Measurements from ENCODE around the gene MPV17. TPM values are rescaled to one million over a fixed set of nuclear protein-coding genes. Genes with fewer than 3 reads are reported as not detected.
"Not testable (repeated sequence)": the region's sequence is repeated elsewhere in the genome, so short reads cannot be mapped to it uniquely, and the experiment has no call there.

MPV17 gene
- polyA plus RNA-seq, 4 donors = 27.3 to 103 (median 55.6) TPM

DNA sequence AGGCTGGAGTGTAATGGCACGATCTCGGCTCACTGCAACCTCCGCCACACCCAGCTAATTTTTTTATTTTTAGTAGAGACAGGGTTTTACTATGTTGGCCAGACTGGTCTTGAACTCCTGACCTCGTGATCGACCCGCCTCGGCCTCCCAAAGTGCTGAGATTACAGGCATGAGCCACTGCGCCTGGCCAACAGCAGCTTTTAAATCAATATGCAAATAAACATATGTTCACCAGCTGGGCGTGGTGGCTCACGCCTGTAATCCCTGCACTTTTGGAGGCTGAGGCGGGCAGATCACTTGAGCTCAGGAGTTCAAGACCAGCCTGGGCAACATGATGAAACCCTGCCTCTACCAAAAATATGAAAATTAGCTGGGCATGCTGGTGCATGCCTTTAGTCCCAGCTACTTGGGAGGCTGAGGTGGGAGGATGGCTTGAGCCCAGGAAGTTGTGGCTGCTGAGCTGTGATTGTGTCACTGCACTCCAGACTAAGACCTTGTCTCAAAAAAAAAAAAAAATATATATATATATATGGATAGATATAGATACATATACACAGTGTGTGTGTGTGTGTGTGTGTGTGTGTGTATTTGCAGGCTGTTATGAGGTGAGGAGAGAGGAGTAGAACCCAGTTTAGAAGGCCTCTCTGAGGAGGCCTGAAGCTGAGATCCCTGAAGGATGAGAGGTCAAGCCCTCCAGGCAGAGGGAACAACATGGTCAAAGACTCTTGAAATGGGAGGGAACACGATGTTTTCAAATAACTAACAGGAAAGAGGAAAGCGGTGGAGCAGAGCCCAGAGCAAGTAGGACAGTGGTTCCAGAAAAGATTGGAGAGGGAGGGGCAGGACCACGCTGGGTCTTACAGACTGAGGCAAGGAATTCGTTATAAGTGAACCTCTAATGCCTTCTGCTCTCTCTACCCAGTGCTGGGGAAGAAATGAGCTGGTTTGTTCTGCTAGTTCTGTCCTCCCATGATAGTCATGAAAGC, 50.1 kb downstream of the MPV17 start:
- WGBS, 3 donors = 40 to 62% (median 45%) methylated on average over 15 of the region's 15 CpGs
- not testable (repeated sequence) for H3K4me3 ChIP-seq (ENCODE audit: low read depth in 1 of 3, low read length in 3 of 3); H3K4me1 ChIP-seq (ENCODE audit: control insufficient read depth in 3 of 3, insufficient read depth in 2 of 3, low read depth in 1 of 3, low read length in 2 of 3); H3K27ac ChIP-seq (ENCODE audit: low read depth in 1 of 3, low read length in 2 of 3); FAIRE-seq; DNase-seq; H3K9me3 ChIP-seq (ENCODE audit: control insufficient read depth in 2 of 2, insufficient read depth in 1 of 2, low read depth in 1 of 2, low read length in 1 of 2); H3K36me3 ChIP-seq (ENCODE audit: control insufficient read depth in 3 of 3, insufficient read depth in 2 of 3, low read depth in 1 of 3, low read length in 3 of 3)
- H3K27me3 ChIP-seq (ENCODE audit: control insufficient read depth in 3 of 3, insufficient read depth in 3 of 3, low read length in 3 of 3) = peaks cover 0 to 53% (median 0%) of the 10 kb centered on the region in 3 donors

DNA sequence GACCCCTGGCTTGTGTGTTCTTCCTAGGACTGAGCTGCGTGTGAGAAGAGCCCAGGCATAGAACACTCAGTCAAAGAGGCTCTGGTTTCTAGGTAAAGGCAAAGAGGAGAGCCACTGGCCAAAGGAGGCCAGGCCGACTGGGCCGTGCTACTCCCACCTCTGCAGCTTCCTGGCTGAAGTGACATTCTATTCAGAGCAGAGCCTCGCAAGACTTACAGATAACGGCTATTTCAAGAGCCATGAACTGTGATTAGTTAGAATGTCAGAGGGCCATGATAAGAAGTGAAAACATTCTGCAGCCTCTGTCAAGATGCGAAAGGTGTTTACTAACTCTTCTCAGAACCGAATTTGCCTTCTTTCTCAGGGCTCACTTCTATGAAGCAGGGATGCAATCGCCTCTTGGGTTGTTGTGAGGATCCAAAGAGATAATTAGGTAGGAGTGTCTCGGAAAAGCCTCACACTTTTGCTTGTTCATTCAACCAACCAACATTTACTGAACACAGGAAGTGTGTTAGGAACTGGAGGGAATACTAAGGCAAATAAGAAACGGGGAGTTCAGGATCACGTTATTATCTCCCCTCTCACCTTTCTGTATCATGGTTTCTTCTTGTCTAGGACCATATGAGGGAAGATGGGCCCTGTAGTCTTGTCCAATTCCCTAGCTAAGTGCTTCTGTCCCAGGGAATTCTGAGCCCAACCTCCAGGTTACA, 51.1 kb downstream of the MPV17 start:
- FAIRE-seq (no peak), DNase-seq (no peak)
- Histone ChIP-seq H3K36me3 (ENCODE audit: control insufficient read depth in 3 of 3, insufficient read depth in 2 of 3, low read depth in 1 of 3, low read length in 3 of 3) (no peaks in the 10 kb centered on the region), H3K4me3 (ENCODE audit: low read depth in 1 of 3, low read length in 3 of 3) (no peak overlapping the region), H3K9me3 (ENCODE audit: control insufficient read depth in 2 of 2, insufficient read depth in 1 of 2, low read depth in 1 of 2, low read length in 1 of 2) (no peaks in the 10 kb centered on the region), H3K4me1 (ENCODE audit: control insufficient read depth in 3 of 3, insufficient read depth in 2 of 3, low read depth in 1 of 3, low read length in 2 of 3) (no peaks in the 10 kb centered on the region), H3K27me3 (ENCODE audit: control insufficient read depth in 3 of 3, insufficient read depth in 3 of 3, low read length in 3 of 3) (peaks cover 0 to 55% (median 0%) of the 10 kb centered on the region in 3 donors), H3K27ac (ENCODE audit: low read depth in 1 of 3, low read length in 2 of 3) (no peak overlapping the region)
- WGBS, 3 donors = 40 to 52% (median 51%) methylated on average over 11 of the region's 11 CpGs

- FAIRE-seq (no peak), DNase-seq (no peak)
- Histone ChIP-seq H3K27ac (ENCODE audit: low read depth in 1 of 3, low read length in 2 of 3) (no peak overlapping the region), H3K4me1 (ENCODE audit: control insufficient read depth in 3 of 3, insufficient read depth in 2 of 3, low read depth in 1 of 3, low read length in 2 of 3) (no peaks in the 10 kb centered on the region), H3K4me3 (ENCODE audit: low read depth in 1 of 3, low read length in 3 of 3) (no peak overlapping the region), H3K27me3 (ENCODE audit: control insufficient read depth in 3 of 3, insufficient read depth in 3 of 3, low read length in 3 of 3) (peaks cover 0 to 63% (median 2%) of the 10 kb centered on the region in 3 donors), H3K9me3 (ENCODE audit: control insufficient read depth in 2 of 2, insufficient read depth in 1 of 2, low read depth in 1 of 2, low read length in 1 of 2) (no peaks in the 10 kb centered on the region), H3K36me3 (ENCODE audit: control insufficient read depth in 3 of 3, insufficient read depth in 2 of 3, low read depth in 1 of 3, low read length in 3 of 3) (no peaks in the 10 kb centered on the region)
- WGBS, 3 donors = 46 to 60% (median 54%) methylated on average over 2 of the region's 2 CpGs
Observed at GRCh38 chr2:27270670-27271069, 52.2 kb downstream of the MPV17 start.

- Histone ChIP-seq H3K4me1 (ENCODE audit: control insufficient read depth in 3 of 3, insufficient read depth in 2 of 3, low read depth in 1 of 3, low read length in 2 of 3) (no peaks in the 10 kb centered on the region), H3K27me3 (ENCODE audit: control insufficient read depth in 3 of 3, insufficient read depth in 3 of 3, low read length in 3 of 3) (peaks cover 0 to 65% (median 4%) of the 10 kb centered on the region in 3 donors), H3K27ac (ENCODE audit: low read depth in 1 of 3, low read length in 2 of 3) (no peak overlapping the region), H3K36me3 (ENCODE audit: control insufficient read depth in 3 of 3, insufficient read depth in 2 of 3, low read depth in 1 of 3, low read length in 3 of 3) (no peaks in the 10 kb centered on the region), H3K9me3 (ENCODE audit: control insufficient read depth in 2 of 2, insufficient read depth in 1 of 2, low read depth in 1 of 2, low read length in 1 of 2) (no peaks in the 10 kb centered on the region), H3K4me3 (ENCODE audit: low read depth in 1 of 3, low read length in 3 of 3) (no peak overlapping the region)
- FAIRE-seq (no peak), DNase-seq (no peak)
- WGBS, 3 donors = 81 to 84% (median 83%) methylated on average over 3 of the region's 3 CpGs
Observed at GRCh38 chr2:27270131-27270530, 52.8 kb downstream of the MPV17 start.

DNA sequence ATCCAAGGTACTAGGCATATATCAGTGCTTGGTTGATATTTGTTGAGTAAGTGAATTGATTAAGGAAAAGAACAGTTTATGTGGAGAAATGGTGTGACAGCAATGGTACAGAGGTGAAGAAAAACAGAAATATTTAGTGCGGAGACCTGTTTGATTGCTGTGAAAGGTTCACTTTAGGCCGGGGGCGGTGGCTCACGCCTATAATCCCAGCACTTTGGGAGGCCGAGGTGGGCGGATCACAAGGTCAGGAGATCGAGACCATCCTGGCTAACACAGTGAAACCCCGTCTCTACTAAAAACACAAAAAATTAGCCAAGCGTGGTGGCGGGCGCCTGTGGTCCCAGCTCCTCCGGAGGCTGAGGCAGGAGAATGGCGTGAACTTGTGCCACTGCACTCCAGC, 54.6 kb downstream of the MPV17 start:
- H3K4me3 ChIP-seq (ENCODE audit: low read depth in 1 of 3, low read length in 3 of 3); FAIRE-seq; DNase-seq; H3K27ac ChIP-seq (ENCODE audit: low read depth in 1 of 3, low read length in 2 of 3); H3K9me3 ChIP-seq (ENCODE audit: control insufficient read depth in 2 of 2, insufficient read depth in 1 of 2, low read depth in 1 of 2, low read length in 1 of 2); H3K4me1 ChIP-seq (ENCODE audit: control insufficient read depth in 3 of 3, insufficient read depth in 2 of 3, low read depth in 1 of 3, low read length in 2 of 3); H3K36me3 ChIP-seq (ENCODE audit: control insufficient read depth in 3 of 3, insufficient read depth in 2 of 3, low read depth in 1 of 3, low read length in 3 of 3): not testable (repeated sequence)
- whole genome bisulfite sequencing, 3 donors = 88 to 91% (median 90%) methylated on average over 12 to 13 of the region's 13 CpGs
- peaks cover 5 to 76% (median 14%) of the 10 kb centered on the region in 3 donors for H3K27me3 ChIP-seq (ENCODE audit: control insufficient read depth in 3 of 3, insufficient read depth in 3 of 3, low read length in 3 of 3)

DNA sequence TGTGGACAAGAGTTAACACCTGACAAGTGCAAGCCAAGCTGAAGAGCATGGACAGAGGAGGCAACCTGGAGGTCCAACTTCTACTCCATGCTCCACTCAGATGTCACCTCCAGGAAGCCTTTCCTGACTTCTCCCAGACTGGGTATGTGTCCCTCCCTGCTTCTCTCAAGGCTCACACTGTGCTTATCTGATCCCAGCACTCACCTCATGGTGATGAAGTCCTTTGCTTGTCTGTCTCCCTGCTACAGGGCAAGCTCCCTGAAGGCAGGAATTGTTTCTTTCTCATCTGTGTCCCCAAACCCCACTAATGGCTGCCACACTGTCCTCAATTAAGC, 57.4 kb downstream of the MPV17 start:
- Histone ChIP-seq H3K27ac (ENCODE audit: low read depth in 1 of 3, low read length in 2 of 3) (no peak overlapping the region), H3K9me3 (ENCODE audit: control insufficient read depth in 2 of 2, insufficient read depth in 1 of 2, low read depth in 1 of 2, low read length in 1 of 2) (no peaks in the 10 kb centered on the region), H3K36me3 (ENCODE audit: control insufficient read depth in 3 of 3, insufficient read depth in 2 of 3, low read depth in 1 of 3, low read length in 3 of 3) (no peaks in the 10 kb centered on the region), H3K27me3 (ENCODE audit: control insufficient read depth in 3 of 3, insufficient read depth in 3 of 3, low read length in 3 of 3) (peaks cover 14 to 77% (median 25%) of the 10 kb centered on the region in 3 donors), H3K4me3 (ENCODE audit: low read depth in 1 of 3, low read length in 3 of 3) (no peak overlapping the region), H3K4me1 (ENCODE audit: control insufficient read depth in 3 of 3, insufficient read depth in 2 of 3, low read depth in 1 of 3, low read length in 2 of 3) (peaks cover 2 to 12% (median 5%) of the 10 kb centered on the region in 3 donors)
- FAIRE-seq (no peak), DNase-seq (no peak)

DNA sequence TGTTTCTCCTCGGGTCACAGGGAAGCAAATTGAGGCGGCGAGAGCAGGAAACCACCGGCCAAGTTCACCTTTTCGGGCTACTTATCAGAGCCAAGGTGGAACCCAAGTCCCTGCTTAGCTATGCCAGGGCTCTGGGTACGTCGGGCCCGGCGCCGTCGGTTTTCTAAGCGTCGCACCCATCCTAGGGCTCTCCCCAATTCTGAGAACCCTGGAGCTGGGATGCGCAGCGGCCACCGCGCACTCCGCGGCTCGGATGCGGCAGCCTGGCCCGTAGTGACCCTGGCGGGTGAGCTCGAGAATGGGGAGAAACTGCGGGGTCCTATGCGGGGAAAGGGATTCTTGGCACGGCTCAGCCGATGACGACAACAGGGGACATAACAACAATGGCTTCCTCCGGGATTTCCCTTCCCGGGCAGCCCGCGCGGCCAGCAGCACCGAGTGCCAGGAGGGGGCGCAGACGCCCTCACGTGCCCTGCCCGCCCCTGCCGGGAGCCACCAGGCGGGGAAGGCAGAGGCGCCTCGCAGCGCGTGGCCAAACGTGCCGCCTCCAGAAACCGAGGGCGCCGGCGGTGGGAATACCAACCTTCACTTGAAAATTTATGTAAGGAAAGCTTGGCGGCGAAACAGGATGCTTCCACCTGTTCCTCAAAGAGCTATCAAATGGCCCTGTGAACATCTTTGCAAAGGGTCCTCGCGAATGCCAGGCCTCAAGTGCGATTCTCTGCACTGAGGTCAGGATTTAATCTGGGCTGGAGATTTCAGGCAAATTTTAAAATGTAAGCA, 58.0 kb downstream of the MPV17 start:
- Histone ChIP-seq H3K36me3 (ENCODE audit: control insufficient read depth in 3 of 3, insufficient read depth in 2 of 3, low read depth in 1 of 3, low read length in 3 of 3) (no peaks in the 10 kb centered on the region), H3K9me3 (ENCODE audit: control insufficient read depth in 2 of 2, insufficient read depth in 1 of 2, low read depth in 1 of 2, low read length in 1 of 2) (no peaks in the 10 kb centered on the region), H3K27me3 (ENCODE audit: control insufficient read depth in 3 of 3, insufficient read depth in 3 of 3, low read length in 3 of 3) (peaks cover 14 to 78% (median 30%) of the 10 kb centered on the region in 3 donors), H3K4me1 (ENCODE audit: control insufficient read depth in 3 of 3, insufficient read depth in 2 of 3, low read depth in 1 of 3, low read length in 2 of 3) (peaks cover 2 to 12% (median 5%) of the 10 kb centered on the region in 3 donors), H3K4me3 (ENCODE audit: low read depth in 1 of 3, low read length in 3 of 3) (peak overlapping the region in 2 of 3 donors; percentile 9 to 32), H3K27ac (ENCODE audit: low read depth in 1 of 3, low read length in 2 of 3) (no peak overlapping the region)
- peak; percentile 43 to 78 for DNase-seq
- FAIRE-seq = no peak
- 4 to 5% (median 4%) methylated on average over 53 to 56 of the region's 56 CpGs for WGBS, 3 donors

DNA sequence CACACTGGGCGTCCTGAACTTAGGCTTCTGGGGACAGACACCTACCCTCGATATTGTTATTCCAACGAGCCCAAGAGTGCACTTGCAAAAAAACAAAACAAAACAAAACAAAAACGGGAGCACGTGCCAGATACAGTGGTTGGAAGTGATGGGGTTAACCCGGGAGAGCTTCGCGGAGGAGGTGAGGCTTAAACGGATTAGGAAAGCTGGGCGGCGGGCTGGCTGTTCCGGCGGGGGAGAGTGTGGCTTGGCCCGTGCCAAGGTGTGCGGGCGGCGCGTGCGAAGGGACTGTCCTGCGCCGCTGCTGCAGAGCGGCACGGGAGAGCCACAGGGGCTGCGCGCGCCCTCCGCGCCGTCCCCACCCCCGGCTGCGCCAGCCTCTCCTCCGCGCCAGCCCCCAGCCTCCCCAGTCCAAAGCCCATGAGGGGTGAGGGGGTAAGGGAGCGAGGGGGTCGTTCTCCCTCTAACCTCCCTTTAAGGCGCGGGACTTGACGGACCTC, 58.6 kb downstream of the MPV17 start:
- Histone ChIP-seq H3K9me3 (ENCODE audit: control insufficient read depth in 2 of 2, insufficient read depth in 1 of 2, low read depth in 1 of 2, low read length in 1 of 2) (no peaks in the 10 kb centered on the region), H3K36me3 (ENCODE audit: control insufficient read depth in 3 of 3, insufficient read depth in 2 of 3, low read depth in 1 of 3, low read length in 3 of 3) (no peaks in the 10 kb centered on the region), H3K4me3 (ENCODE audit: low read depth in 1 of 3, low read length in 3 of 3) (peak overlapping the region in 2 of 3 donors; percentile 9 to 32), H3K27ac (ENCODE audit: low read depth in 1 of 3, low read length in 2 of 3) (no peak overlapping the region), H3K27me3 (ENCODE audit: control insufficient read depth in 3 of 3, insufficient read depth in 3 of 3, low read length in 3 of 3) (peaks cover 14 to 84% (median 32%) of the 10 kb centered on the region in 3 donors), H3K4me1 (ENCODE audit: control insufficient read depth in 3 of 3, insufficient read depth in 2 of 3, low read depth in 1 of 3, low read length in 2 of 3) (peaks cover 2 to 12% (median 5%) of the 10 kb centered on the region in 3 donors)
- WGBS, 3 donors = 1% methylated on average over 33 to 38 of the region's 38 CpGs
- DNase-seq = peak in 1 of 2 donors; percentile 22
- FAIRE-seq = no peak

All from small intestine (tissue), 7 donors.